H1 (cell line): ENCODE data around the gene RBM24. TPM values are rescaled to one million over a fixed set of nuclear protein-coding genes. Genes with fewer than 3 reads are reported as not detected.

Source experiments
- CHD2 ChIP-seq: IDR thresholded peaks from 2 replicates; pipeline ENCODE4 v1.6.1; 2012; ENCODE audit warnings: low read length, improper control_type of control experiment
- CTBP2 ChIP-seq: IDR thresholded peaks from 2 replicates; pipeline ENCODE4 v1.7.0; 2011; ENCODE audit warnings: borderline replicate concordance, mild to moderate bottlenecking, moderate library complexity, mixed read lengths, low read length; ENCODE audit not compliant: insufficient read depth, insufficient read length
- MAX ChIP-seq: IDR thresholded peaks from 2 replicates; pipeline ENCODE4 v1.6.1; 2012; ENCODE audit warnings: inconsistent platforms
- POLR2AphosphoS5 ChIP-seq: IDR thresholded peaks from 2 replicates; pipeline ENCODE4 v1.6.1; 2011; ENCODE audit warnings: low read depth, low read length
- TBP ChIP-seq: IDR thresholded peaks from 2 replicates; pipeline ENCODE4 v1.6.1; 2011; ENCODE audit warnings: low read depth, low read length, improper control_type of control experiment
- YY1 ChIP-seq: IDR thresholded peaks from 2 replicates; pipeline ENCODE4 v1.6.1; 2011; ENCODE audit warnings: low read depth, mild to moderate bottlenecking, low read length
- polyA plus RNA-seq, 7 experiments: library from polyadenylated mRNA; depleted of rRNA in 3 of 7; stranded (reverse) in 5 of 7; unstranded in 2 of 7; fragments of >200 nt in 5 of 7; fragments of 200-250 nt in 2 of 7; gene quantifications; 1 replicate in 5 of 7; 2 replicates in 1 of 7; 4 replicates in 1 of 7; pipeline versions ENCODE4 v1.2.1 to v1.2.3, GENCODE V29; 2011 to 2013; ENCODE audit warnings: missing spikeins in 2 of 7, mixed read lengths in 2 of 7
- total RNA-seq: library from RNA; stranded (reverse); fragmentation: NEBNext Ultra II Directional; extraction: Animal tissue kit (Norgen Biotek cat#: 25700); gene quantifications from 2 replicates; pipeline ENCODE4 v1.2.1, GENCODE V29; 2021

The RBM24 gene
- total and polyA plus RNA-seq, 2 of the 8 experiments (the other 6 are each of a cell fraction or from before 2014, with no cell fraction given): 0.52 to 2.6 TPM

GRCh38 chr6:17278289-17279063 is 2.7 kb upstream of the RBM24 start (continued):
- TF ChIP-seq YY1 (no peak), CHD2 (no peak), POLR2AphosphoS5 (no peak), MAX (no peak), TBP (no peak), CTBP2 (no peak)
- TF ChIP-seq, all 59 proteins: peak for 0
